ENCODE results near the gene RTN4R.
"Not testable (repeated sequence)": the region's sequence is repeated elsewhere in the genome, so short reads cannot be mapped to it uniquely, and the experiment has no call there.

RTN4R gene

DNA sequence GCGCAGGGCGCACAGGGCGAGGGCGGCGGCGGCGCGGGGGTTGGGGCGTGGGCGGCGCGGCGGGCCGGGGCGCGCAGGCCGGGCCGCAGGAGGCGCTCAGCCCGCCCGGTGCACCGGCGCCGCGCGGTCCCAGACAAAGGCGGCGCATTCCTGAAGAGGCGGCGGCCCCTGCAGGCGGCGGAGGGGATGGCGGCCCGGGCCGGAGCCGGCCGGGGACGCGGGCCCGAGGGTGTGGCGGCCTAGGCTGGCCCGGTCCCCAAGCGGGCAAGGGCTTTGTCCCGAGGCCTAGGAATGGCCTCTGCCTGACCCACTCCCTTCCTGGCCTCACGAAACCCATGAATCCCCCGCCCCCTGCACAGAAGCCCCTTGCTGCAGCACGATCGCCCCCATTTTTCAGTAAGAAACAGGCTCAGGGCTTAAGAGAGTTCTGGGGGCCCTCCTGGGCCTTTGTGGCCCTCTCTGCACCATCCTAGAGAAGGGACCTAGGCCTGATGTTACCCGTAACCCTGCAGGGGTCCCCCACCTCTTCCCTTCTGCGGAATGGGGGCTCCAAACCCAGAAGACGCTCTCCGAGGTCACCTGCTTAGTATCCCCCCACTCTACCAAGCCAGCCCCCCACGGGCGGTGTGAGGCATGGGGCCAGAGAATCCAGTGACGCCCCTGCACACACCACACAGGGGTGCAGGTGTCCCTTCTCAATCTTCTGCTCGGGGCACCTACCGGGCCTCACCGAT, at the start of gene RTN4R:
RTN4R (minus strand) TSS at position 40 of the 734 bp plus-strand sequence. CDS start 226 bp downstream, outside the sequence.
- peak; percentile 15 for DNase-seq

DNA sequence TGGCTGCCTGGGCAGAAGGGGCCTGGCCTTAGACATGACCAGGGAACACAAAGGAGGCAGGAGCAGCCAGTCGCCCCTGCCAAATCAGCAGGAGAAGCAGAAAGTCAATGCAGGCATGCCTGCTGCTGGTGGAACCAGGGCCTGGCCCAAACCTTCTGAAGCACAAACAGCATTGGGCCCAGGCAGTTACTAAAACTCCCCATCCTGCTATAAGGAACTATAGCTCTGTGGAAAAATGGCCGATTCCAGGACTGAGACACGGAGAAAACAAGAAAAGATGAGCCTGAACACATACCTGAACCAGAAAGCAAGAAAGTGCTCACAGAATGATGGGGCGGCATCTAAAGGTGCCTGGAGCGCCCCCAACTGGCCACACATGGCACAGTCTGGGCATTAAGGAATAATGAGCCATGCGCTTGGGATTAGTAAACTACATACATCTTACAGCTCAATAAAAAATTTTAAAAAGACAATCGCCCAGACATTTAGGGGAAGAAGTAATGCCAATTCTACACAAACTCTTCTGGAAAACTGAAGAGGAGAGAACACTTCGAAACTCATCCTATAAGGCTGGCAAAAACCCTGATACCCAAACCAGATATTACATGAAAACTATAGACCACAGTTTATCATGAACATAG, 49.4 kb upstream of the RTN4R start:
- DNase-seq, result not testable (repeated sequence)

DNA sequence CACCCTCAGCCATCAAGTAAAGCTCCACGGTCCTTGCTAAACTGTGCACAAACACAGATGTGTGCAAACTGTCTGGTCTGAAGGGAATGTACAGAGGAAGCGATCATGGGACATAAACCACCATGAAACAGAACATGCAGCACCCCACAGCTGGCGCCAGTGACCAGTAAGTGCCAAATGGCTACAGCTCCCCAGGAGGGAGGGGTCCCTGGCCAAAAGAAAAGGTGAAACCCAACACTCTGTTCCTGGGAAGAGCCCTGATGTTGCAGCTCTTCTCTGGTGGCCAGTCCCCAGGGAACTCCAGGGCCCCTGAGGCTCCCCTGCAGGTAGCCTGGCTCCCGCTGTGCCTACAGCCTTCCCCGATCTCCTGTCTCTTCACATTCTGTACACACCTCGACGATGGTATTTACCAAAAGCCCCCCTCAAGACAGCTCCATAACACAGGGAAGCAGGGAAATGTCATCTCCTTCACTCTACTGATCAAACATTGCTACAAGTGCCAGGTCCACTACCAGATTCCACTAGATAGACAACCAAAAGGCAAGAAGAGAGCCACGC, 48.8 kb upstream of the RTN4R start:
- DNase-seq, result no peak

DNA sequence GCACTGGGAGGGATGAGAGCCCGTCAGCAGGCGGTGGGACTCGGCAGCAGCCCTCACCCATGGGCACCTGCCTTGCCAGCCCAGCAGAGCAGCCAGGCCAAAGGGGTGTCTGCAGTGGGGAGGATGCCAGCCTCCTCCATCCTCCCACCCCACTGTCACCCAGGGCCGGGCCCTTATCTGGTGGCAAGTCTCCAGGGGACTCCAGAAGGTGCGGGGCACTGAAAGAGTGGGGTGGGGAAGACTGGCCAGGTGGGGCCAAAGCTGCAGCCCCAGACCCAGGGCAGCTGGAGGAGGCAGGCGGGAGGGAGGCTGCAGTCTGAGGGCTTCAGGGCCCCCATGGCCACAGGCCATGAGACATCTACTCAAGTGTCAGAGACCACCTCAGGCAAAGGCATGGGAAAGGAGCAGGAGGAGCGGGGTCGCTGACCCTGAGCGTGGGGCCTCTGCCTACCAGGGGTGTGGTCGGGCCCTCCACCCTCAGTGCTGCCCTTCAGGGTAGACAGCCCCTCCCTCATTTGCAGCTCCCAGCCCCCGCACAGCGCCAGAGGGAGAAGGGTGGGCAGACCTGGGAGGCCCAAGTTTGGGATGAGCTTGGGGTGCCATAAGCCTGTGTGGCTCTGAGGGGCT, 48.2 kb upstream of the RTN4R start:
- no peak for DNase-seq

DNA sequence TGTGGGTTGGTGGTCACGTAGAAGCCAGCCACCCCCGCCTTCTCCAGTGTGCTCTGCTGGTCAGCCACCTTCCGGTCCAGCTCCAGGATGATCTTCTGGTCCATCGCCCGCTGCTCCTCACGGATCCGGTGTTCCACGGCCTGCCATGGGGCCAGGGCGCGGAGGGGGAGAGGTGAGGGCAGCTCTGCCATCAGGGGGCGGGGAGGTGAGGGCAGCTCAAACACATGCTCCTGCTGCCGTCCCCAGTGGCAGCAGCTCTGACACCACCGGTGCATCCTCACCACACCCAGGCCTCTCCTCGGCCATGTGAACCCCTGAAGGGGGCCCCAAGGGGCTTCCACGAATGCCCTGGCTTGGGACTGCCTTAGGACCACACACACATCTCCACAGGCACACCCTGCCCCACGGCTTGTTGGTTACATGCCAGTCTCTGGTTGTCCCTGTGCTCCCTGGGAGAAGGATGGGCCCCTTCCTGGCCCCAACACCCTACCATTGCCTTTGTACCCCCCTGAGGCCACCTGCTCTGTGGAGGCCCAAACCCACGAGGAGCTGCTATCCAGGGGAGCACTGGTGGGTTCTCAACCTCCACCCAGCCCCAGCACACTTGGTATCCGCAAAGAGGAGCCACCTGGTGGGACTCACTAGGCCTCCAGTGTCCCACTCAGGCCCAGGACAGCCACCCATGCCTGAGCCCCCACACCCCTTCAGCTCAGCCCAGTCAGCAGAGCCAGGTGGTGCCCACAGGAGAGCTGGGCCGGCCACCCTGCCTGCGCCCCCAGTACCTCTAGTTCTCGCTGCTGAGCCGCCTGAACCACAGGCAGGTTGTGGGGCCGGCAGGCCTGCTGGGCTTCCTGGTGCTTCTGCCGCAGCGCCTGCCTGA, 47.5 kb upstream of the RTN4R start:
- no peak for DNase-seq

DNA sequence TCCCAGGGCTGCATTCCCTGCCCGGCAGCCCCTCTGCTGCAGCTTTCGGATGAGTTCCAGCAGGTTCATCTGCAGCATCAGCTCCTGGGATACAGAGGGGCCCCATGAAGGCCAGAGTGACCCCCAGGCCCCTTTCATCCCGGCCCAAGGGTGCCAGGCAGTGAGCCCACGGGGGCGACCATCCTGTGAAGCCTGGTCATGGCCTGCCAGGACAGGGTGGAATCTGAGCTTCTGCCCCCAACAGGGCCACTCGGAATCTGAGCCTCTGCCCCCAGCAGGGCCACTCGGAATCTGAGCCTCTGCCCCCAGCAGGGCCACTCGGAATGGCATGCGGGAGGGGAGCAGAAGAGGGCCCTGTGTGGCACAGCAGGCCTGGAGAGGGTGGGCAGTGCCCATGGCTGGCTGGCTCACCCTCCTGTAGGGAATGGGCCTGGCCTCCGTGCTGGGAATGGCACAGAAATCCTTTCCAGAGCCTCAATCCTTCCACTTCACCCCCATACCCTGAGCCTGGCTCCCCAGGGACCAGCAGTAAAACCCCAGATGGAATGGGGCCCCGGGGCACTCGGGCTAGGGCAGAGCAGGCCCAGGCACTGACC, 46.7 kb upstream of the RTN4R start:
- not testable (repeated sequence) for DNase-seq

DNA sequence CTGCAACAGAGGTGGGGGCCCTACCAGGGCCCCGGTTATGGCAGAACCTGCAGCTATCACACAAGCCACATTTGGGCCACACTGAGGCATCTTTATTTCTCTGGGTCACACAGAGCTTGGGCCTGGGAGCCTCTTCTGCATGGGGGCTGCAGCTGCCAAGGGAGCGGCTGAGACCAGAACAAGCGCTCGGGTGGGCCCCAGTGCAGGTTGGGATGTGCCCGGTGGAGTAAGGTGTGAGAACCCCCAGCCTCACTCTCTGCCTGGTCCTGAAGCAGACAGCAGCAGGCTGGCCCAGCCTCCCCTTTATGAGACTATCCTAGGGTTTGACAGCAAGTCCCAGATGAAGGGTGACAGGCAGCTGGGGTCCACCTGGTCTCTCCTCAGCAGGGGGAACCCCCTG, 46.1 kb upstream of the RTN4R start:
- DNase-seq, result not testable (repeated sequence)

DNA sequence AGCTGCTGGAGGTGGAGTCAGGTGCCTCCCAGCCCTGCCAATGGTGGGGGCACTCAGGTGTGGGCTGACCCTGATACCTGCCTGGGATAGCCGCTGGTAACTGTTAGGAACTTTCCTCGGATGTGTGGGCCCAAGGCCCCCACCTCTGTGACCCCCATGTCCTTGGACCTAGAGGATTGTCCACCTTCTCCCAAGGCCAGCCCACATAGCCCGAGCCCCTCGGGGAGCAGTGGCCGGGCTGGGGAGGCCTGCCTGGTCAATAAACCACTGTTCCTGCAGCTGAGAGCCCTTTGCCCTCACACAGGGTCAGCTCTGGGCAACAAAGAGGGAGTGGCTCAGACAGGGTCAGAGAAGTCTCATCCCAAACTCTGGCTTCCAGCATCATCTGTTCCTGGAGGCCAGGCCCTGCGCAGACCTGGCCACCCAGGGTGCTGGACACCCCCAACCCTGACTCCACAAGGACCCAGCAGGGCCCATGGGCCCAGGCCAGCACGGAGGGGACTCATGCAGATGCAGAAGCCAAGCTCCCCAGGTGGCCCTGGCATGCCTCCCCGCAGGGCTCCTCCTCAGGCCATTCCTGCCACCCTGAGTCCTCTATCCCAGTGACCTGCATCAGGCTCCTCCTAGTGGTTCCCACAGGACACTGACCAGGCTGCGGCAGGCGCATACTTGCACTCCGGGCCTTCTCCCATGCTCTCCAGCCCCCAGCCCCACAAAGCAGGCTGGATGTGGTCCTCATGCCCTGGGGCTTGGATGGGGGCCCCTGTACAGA, 45.4 kb upstream of the RTN4R start:
- DNase-seq, result not testable (repeated sequence)

DNA sequence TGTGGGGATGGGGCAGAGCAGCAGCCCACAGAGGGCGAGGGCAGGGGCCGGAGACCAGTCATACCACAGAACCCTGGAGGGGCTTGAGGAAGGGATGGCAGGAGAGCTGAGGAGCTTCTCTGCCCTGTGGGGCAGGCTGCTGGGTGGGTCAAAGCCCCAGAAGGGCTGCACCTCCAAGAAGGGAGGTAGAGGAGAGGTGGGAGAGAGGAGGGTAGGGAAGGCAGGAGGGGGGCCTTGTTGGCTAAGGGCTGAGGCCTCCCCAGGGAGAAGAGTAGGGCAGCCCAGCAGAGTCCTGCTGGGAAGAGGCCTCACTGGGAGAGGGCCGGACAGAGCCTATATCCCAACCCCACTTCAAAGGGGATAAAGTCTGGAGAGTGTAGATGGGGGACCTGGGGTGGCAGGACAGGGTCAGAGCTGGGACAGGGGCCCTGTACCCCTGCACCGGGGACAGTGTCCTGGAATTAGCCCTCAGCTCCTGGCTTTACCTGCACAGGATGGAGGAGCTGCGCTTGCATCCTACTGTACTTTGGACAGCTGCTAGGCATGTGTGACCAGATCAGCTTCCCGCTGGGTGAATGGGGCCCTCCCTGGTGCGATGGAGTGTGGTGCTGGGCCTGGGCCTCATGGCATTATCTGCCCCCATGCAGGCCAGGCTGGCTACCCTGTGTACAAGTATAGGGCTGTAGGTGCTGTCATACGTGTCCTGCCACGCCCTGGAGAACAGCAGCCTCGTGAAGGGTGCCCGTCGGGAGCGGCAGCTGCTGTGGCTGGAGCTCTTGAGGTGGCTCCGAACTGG, 44.5 kb upstream of the RTN4R start:
- DNase-seq, result no peak

DNA sequence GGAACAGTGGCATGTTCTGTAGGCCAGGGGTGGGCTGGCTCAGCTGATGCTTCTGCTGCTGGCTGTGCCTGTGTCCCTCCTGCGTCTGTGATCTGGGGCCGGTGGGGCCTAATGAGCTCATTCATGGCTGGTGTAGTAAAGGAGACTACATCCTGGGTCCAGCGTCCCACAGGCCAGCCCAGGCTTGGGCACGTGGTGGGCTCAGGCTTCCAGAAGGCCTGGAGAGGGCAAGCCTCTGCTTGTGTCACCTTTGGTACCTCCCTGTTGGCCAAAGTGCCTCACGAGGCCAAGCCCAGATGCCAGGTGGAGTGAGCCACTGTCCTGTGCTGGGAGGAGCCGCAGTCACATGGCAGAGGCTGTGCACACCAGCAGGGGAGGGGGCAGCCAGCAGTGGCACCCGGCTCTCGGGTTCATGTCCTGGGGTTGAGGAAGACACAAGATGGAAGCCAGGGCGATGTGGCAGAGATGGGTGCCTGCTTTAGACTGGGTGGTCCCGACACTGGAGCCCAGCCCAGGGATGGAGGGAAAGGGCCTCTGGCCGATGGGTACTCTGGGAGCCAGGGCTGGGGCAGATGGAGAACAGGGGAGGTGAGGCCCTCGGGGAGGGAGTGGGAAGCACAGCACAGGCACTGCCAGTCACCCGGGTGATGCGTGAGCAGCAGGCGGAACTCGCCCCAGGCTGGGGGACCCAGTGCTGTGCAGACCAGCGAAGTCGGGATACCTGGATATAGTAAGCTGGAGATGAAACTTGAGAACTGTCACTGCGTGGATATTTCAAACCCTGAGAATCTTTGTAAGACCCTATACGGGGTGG, 43.3 kb upstream of the RTN4R start:
- DNase-seq, result not testable (repeated sequence)

DNA sequence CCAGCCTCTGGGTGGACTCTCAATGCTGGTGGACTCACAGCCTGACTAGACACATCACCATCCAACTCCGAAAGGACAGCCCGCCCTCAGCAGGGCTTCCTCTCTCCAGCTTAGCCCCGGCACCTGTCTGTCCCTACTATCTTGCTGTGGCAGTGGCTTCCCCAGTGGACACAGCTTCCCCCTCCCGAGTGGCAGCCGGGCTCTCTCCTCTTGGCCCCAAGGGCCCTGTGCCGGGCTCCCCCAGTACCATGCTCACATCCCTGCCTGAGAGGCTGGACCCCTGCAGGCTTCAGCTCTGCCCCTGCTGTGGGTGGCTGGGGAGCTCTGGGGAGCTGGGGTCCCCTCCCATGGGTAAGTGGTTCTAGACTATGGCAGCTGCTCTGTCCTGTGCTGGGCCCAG, 42.7 kb upstream of the RTN4R start:
- not testable (repeated sequence) for DNase-seq

DNA sequence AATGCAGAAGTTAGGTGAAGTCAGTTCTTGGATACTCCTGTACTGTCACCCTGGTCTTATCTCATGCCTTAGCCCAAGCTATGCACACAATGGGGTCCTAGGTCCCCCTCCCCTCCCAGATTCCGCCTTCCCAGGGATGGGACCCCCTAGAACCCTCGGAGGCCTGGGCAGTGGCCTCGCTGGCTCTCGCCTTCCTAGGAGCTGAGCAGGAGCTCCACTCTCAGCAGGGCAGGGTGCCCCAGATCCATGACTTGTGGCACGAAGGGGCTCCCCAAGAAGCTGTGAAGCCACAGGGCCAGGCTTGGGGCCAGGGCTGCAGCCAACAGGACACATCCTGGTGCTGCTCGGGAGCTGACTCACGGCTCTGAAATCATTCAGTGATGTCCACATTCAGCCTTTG, 42.1 kb upstream of the RTN4R start:
- DNase-seq, result not testable (repeated sequence)

DNA sequence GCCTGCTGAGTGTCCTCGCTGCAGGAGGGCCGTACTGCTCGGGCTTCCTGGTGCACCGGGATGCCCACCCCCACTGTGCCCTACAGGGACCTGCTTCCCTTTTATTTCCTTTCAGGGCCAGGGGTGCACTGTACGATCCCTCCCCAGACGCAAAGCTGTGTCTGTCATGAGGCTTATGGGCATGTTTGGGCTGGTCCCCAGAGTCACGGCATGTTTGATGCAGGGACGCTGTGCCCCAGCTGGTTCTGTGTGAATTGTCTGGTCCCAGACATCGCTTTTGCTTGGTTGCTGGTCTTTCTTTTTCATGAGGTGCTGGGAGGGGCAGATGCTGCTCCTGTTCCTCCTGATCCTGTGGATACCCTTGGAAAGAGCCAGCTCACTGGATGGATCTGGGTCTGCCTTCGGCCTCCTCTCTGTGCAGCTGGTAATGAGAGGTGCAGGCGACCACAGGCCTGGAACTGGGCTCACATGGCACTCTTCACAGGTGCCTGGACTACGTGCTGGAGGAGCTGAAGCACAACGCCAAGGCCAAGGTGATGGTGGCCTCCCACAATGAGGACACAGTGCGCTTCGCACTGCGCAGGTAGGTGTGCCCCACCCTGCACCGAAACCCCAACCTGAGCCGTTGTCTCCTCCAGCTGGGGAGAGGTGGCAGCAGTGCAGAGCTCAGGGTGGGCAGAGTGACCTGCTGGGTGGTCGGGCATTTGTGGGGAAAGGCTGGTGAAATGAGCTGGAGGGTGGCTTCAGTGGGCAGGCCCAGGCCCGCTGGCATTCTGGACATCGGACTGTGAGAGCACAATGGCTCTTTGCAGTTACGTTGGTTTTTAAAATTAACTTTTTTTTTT, 40.9 kb upstream of the RTN4R start:
- DNase-seq, result not testable (repeated sequence)

DNA sequence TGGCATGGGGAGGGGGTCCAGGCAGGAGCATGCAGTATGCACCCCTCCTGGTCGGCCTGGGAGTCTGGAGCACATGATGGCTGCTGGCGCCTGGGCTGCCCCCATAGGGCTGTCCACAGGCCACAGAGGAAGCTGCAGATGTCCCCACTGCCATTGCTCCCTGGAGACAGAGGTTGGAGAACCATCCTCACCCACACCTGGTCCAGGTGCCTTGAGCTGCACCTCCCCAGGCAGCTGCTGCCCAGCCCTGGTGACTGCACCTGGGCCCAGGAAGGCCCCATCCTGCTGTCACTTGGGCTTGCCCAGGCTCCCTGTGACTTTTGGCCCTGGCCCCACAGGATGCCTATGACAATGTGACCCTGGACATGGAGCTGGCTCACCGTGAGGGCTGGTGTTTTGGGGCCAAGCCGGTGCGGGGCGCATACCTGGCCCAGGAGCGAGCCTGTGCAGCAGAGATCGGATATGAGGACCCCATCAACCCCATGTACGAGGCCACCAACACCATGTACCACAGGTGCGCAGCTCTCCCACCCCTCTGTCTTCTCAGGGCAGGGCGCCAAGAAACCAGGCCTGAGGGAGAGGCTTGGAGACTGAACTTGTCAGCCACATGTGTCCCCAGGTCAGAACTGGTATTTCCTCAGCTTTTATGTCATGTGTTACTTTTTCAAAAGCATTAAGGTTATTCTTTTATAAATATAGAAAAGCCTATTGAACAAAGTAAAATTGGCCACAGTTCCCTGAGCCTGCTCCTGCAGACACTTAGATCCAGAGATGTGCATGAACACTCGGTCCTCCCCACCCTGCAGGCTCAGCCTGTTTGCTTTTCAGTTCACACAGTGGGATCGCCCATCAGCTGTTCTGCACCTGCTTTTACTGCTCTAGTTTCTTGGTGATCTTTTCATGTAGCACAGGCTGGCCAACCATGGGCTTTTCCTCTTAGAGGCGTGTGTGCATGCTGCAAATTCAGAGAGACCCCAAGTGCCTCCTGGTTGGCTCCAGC, 39.6 kb upstream of the RTN4R start:
- not testable (repeated sequence) for DNase-seq

DNA sequence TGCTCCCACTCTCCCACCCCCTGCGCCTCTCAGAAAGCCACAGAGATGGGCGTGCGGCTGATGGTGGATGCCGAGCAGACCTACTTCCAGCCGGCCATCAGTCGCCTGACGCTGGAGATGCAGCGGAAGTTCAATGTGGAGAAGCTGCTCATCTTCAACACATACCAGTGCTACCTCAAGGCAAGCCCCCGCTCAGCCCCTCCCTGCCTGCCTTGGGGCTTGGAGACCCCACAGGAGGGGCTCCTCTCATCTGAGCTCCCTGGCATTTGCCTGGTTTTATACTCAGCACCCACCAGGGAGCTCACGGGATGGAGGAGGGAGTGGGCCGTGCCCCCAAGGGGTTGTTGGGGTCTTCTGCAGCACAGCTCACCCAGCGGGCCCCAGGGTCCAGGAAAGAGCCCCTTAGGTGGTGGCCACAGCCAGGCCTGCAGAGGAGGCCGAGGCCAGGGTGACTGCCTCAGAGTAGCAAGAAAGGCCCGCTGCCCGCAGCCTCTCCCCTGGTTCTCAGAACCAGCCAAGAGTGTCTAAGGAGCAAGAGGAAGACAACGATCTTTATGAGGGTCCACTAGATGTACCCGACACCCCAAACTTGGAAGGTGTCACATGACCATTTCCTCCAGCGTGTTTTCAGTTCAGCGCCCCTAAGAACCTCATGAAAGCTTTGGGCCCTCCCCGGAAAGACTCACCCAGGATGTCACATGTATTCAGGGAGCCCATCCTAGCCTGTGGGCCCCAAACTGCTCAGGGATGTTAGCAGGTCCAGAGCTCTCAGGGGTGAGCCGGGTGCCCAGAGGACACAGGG, 38.7 kb upstream of the RTN4R start:
- DNase-seq, result not testable (repeated sequence)

DNA sequence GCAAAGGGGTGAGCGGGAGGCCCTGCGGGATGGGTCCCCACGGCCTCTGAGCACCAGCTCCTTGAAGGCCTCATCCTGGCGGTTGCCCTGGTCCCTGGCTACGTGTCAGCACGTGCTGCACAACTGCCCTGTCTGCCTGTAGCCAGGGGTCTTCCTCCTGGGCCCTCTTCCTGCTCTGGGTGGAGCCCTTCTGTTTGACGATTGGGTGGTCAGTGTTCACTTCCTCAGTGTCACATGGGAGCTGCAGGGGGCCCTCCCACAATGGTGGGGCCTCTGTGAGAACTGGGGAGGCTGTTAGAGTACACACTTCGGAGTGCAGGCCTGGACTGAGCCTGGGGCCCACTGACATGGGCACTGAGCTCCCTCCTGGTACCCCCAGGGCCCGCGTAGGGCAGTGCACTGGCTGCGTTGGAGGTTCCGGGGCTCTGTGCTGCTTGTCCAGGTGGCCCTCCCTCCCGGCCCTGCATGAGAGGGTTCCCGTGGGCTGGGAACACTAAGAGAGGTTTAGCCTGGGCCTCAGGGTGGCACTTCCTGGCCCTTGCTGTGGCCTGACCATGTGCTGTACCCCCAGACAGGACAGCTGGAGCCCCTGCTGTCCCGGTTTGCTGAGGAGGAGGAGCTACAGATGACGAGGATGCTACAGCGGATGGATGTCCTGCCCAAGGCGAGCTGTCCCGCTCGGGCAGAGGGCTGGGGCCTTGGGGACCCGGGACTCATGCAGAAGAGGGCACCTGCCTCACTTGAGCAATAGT, 38.0 kb upstream of the RTN4R start:
- no peak for DNase-seq
